Stimulated activated CD8-positive, alpha-beta memory T cell treated with anti-CD3 and anti-CD28 coated beads, Interleukin-12 subunit alpha, Interleukin-12 subunit beta, amount 100 ng/mL, for 24 hours (primary cell): ENCODE measurements around the gene ID2.

Source experiments
- DNase-seq: peaks from one replicate; pipeline ENCODE4 v3.0.0-alpha.2; 2020; ENCODE audit errors: extremely low read depth

Gene ID2

GRCh38 chr2:8729939-8730338, 48.1 kb downstream of the ID2 start:
- no peak for DNase-seq

- DNase-seq, result no peak
Measured at GRCh38 chr2:8732601-8733000, 50.7 kb downstream of the ID2 start.
